Measurements from ENCODE around the gene HIRA. TPM values are rescaled to one million over a fixed set of nuclear protein-coding genes. Genes with fewer than 3 reads are reported as not detected.

HIRA gene
- total and polyA plus RNA-seq, 9 of the 15 experiments (the other 6 are each of a cell fraction or from before 2014, with no cell fraction given), result 0.96 to 132 (median 58.4) TPM

DNA sequence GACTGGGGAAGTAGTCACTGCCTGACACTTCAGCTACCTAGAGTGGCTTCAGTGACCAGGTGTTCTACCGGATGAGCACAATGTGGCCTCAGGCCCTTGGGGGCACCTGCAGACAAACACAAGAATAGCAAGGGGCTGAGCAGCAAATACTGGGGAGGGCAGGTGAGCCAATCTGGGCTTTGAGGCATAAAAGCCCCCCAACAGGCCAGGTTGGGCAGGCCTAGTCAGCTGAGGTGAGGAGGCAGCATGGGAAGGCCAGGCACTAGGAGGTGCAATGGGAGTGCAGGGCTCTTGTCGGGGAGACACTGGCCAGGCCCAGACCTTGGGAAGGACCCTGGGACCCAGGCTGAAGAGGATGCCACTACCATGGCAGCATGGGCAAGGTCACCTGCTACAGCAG, 38.5 kb upstream of the HIRA start (continued):
- TF ChIP-seq, protein P1, sequence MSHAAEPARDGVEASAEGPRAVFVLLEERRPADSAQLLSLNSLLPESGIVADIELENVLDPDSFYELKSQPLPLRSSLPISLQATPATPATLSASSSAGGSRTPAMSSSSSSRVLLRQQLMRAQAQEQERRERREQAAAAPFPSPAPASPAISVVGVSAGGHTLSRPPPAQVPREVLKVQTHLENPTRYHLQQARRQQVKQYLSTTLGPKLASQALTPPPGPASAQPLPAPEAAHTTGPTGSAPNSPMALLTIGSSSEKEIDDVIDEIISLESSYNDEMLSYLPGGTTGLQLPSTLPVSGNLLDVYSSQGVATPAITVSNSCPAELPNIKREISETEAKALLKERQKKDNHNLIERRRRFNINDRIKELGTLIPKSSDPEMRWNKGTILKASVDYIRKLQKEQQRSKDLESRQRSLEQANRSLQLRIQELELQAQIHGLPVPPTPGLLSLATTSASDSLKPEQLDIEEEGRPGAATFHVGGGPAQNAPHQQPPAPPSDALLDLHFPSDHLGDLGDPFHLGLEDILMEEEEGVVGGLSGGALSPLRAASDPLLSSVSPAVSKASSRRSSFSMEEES (CRISPR knock-in tag; IDR thresholded peaks at IDR 0.05), result no peak
- TF ChIP-seq, protein P2, sequence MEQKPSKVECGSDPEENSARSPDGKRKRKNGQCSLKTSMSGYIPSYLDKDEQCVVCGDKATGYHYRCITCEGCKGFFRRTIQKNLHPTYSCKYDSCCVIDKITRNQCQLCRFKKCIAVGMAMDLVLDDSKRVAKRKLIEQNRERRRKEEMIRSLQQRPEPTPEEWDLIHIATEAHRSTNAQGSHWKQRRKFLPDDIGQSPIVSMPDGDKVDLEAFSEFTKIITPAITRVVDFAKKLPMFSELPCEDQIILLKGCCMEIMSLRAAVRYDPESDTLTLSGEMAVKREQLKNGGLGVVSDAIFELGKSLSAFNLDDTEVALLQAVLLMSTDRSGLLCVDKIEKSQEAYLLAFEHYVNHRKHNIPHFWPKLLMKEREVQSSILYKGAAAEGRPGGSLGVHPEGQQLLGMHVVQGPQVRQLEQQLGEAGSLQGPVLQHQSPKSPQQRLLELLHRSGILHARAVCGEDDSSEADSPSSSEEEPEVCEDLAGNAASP (IDR thresholded peaks at IDR 0.05), result no peak
- TF ChIP-seq NBN (IDR thresholded peaks at IDR 0.05; ENCODE audit: low read depth) (no peak), ZNF224 (CRISPR knock-in tag; IDR thresholded peaks at IDR 0.05) (no peak), CBX5 (IDR thresholded peaks at IDR 0.05; ENCODE audit: borderline replicate concordance, low read depth) (no peak), PHF21A (IDR thresholded peaks at IDR 0.05; ENCODE audit: borderline replicate concordance, low read depth) (no peak), CBX1 (IDR thresholded peaks at IDR 0.05; ENCODE audit: low read depth) (no peak), TAF15 (IDR thresholded peaks at IDR 0.05; ENCODE audit: low read depth, low read length) (0 out of 2 replicates have a peak, but pooled peaks have one; percentile 55), LEF1 (IDR thresholded peaks at IDR 0.05) (no peak), ZNF695 (CRISPR knock-in tag; IDR thresholded peaks at IDR 0.05) (no peak), POLR2G (IDR thresholded peaks at IDR 0.05; ENCODE audit: low read depth, low read length) (peak; percentile 40; the same call in 1 of the 2 replicates), PHB (CRISPR knock-in tag; IDR thresholded peaks at IDR 0.05) (peak; percentile 25; the same call in 1 of the 2 replicates), RBM39 (optimal IDR thresholded peaks at IDR 0.05; ENCODE audit: low read depth, low read length) (no peak)
- TF ChIP-seq, protein P3, sequence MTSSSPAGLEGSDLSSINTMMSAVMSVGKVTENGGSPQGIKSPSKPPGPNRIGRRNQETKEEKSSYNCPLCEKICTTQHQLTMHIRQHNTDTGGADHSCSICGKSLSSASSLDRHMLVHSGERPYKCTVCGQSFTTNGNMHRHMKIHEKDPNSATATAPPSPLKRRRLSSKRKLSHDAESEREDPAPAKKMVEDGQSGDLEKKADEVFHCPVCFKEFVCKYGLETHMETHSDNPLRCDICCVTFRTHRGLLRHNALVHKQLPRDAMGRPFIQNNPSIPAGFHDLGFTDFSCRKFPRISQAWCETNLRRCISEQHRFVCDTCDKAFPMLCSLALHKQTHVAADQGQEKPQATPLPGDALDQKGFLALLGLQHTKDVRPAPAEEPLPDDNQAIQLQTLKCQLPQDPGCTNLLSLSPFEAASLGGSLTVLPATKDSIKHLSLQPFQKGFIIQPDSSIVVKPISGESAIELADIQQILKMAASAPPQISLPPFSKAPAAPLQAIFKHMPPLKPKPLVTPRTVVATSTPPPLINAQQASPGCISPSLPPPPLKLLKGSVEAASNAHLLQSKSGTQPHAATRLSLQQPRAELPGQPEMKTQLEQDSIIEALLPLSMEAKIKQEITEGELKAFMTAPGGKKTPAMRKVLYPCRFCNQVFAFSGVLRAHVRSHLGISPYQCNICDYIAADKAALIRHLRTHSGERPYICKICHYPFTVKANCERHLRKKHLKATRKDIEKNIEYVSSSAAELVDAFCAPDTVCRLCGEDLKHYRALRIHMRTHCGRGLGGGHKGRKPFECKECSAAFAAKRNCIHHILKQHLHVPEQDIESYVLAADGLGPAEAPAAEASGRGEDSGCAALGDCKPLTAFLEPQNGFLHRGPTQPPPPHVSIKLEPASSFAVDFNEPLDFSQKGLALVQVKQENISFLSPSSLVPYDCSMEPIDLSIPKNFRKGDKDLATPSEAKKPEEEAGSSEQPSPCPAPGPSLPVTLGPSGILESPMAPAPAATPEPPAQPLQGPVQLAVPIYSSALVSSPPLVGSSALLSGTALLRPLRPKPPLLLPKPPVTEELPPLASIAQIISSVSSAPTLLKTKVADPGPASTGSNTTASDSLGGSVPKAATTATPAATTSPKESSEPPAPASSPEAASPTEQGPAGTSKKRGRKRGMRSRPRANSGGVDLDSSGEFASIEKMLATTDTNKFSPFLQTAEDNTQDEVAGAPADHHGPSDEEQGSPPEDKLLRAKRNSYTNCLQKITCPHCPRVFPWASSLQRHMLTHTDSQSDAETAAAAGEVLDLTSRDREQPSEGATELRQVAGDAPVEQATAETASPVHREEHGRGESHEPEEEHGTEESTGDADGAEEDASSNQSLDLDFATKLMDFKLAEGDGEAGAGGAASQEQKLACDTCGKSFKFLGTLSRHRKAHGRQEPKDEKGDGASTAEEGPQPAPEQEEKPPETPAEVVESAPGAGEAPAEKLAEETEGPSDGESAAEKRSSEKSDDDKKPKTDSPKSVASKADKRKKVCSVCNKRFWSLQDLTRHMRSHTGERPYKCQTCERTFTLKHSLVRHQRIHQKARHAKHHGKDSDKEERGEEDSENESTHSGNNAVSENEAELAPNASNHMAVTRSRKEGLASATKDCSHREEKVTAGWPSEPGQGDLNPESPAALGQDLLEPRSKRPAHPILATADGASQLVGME (CRISPR knock-in tag; IDR thresholded peaks at IDR 0.05), result 0 out of 2 replicates have a peak, but pooled peaks have one; percentile 24
- TF ChIP-seq, protein P4, sequence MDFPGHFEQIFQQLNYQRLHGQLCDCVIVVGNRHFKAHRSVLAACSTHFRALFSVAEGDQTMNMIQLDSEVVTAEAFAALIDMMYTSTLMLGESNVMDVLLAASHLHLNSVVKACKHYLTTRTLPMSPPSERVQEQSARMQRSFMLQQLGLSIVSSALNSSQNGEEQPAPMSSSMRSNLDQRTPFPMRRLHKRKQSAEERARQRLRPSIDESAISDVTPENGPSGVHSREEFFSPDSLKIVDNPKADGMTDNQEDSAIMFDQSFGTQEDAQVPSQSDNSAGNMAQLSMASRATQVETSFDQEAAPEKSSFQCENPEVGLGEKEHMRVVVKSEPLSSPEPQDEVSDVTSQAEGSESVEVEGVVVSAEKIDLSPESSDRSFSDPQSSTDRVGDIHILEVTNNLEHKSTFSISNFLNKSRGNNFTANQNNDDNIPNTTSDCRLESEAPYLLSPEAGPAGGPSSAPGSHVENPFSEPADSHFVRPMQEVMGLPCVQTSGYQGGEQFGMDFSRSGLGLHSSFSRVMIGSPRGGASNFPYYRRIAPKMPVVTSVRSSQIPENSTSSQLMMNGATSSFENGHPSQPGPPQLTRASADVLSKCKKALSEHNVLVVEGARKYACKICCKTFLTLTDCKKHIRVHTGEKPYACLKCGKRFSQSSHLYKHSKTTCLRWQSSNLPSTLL (IDR thresholded peaks at IDR 0.05), result no peak
- TF ChIP-seq, protein P5, sequence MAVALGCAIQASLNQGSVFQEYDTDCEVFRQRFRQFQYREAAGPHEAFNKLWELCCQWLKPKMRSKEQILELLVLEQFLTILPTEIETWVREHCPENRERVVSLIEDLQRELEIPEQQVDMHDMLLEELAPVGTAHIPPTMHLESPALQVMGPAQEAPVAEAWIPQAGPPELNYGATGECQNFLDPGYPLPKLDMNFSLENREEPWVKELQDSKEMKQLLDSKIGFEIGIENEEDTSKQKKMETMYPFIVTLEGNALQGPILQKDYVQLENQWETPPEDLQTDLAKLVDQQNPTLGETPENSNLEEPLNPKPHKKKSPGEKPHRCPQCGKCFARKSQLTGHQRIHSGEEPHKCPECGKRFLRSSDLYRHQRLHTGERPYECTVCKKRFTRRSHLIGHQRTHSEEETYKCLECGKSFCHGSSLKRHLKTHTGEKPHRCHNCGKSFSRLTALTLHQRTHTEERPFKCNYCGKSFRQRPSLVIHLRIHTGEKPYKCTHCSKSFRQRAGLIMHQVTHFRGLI (CRISPR knock-in tag; IDR thresholded peaks at IDR 0.05), result no peak
